Measurements from ENCODE around the gene EIF5A. TPM values are rescaled to one million over a fixed set of nuclear protein-coding genes. Genes with fewer than 3 reads are reported as not detected.

EIF5A gene
- total and polyA plus RNA-seq, 2 donors (not counting 3 experiments of a cell fraction or from before 2014, with no cell fraction given), result 650 to 859 TPM

DNA sequence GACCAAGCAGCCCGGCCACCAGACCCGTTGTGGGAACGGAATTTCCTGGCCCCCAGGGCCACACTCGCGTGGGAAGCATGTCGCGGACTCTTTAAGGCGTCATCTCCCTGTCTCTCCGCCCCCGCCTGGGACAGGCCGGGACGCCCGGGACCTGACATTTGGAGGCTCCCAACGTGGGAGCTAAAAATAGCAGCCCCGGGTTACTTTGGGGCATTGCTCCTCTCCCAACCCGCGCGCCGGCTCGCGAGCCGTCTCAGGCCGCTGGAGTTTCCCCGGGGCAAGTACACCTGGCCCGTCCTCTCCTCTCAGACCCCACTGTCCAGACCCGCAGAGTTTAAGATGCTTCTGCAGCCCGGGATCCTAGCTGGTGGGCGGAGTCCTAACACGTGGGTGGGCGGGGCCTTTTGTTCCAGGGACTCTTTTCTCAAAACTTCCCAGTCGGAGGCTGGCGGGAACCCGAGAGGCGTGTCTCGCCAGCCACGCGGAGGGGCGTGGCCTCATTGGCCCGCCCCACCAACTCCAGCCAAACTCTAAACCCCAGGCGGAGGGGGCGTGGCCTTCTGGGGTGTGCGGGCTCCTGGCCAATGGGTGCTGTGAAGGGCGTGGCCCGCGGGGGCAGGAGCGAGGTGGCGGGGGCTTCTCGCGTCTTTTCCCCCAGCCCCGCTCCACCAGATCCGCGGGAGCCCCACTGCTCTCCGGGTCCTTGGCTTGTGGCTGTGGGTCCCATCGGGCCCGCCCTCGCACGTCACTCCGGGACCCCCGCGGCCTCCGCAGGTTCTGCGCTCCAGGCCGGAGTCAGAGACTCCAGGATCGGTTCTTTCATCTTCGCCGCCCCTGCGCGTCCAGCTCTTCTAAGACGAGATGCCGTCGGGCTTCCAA, 26.1 kb upstream of the EIF5A start, which contains the start of gene SLC2A4:
Gene SLC2A4, plus strand, starts transcription at position 645 of the 879 bp plus-strand sequence. Its CDS starts 217 bp downstream, at position 862.
- no TSS peak for BruUV-seq (replicated peaks)
- ChIA-PET POLR2A (interaction anchor here (1.2 kb wide), 1 partner anchor 48 kb away, joined by 5 read pairs; no protein-coding TSS in a partner anchor), CTCF (interaction anchor here (0.6 to 10.2 kb wide), 17 partner anchors 10 to 280 kb away, joined by 3 to 170 read pairs (median 4); partner anchors contain the start of genes ACADVL, DLG4 and GPS2)
- DNase-seq (ENCODE audit: low read depth, low spot score), result peak; percentile 94
- no peaks in the 10 kb centered on the region for H3K79me2 ChIP-seq (ENCODE audit: control insufficient read depth, insufficient read depth, low read length)
- H3K9ac ChIP-seq (replicated peaks; ENCODE audit: extremely low read depth, insufficient read depth, low read length), result no peak within 1 kb of the TSS
- no peaks in the 10 kb centered on the region for H4K20me1 ChIP-seq (replicated peaks; ENCODE audit: control insufficient read depth, extremely low read depth, insufficient read depth, low read length)
- no peaks in the 10 kb centered on the region for H3K36me3 ChIP-seq (ENCODE audit: control insufficient read depth in 2 of 2, extremely low read depth in 1 of 2, insufficient read depth in 2 of 2, low read length in 2 of 2)
- H3K4me1 ChIP-seq (ENCODE audit: control insufficient read depth, extremely low read depth, insufficient read depth, low read length), result peaks cover 9% of the 10 kb centered on the region
- H3K27me3 ChIP-seq (ENCODE audit: control insufficient read depth in 2 of 2, insufficient read depth in 2 of 2, low read length in 2 of 2), result peaks cover 5 to 7% of the 10 kb centered on the region in 2 experiments
- no peaks in the 10 kb centered on the region for H3K9me3 ChIP-seq (replicated peaks; ENCODE audit: control insufficient read depth, insufficient read depth, low read length)
- peak within 1 kb of the TSS; percentile 62 for H3K4me2 ChIP-seq (ENCODE audit: insufficient read depth, low read length)
- no peak within 1 kb of the TSS for H3K27ac ChIP-seq (ENCODE audit: insufficient read depth, low read depth, low read length)
- intact Hi-C loops (cut with micrococcal nuclease), result loop anchor here (1.0 to 2.0 kb wide), 2 partner anchors 29 to 39 kb away; partner anchors contain the start of genes ELP5 and GABARAP
- H2AFZ ChIP-seq (ENCODE audit: low read depth, low read length), result peak within 1 kb of the TSS; percentile 76
- H3K9me1 ChIP-seq (replicated peaks; ENCODE audit: control insufficient read depth, extremely low read depth, insufficient read depth, low read length), result no peaks in the 10 kb centered on the region
- dilution Hi-C loops (cut with MboI; ENCODE audit: extremely low pct_ligation_motif_present, low sequenced_read_pairs), result no loop called here
- peak within 1 kb of the TSS in 2 of 3 experiments; percentile 28 to 33 for H3K4me3 ChIP-seq (replicated peaks in 1 of 3; ENCODE audit: insufficient read depth in 1 of 3, low read depth in 1 of 3, low read length in 3 of 3)
- TF ChIP-seq, protein P1, sequence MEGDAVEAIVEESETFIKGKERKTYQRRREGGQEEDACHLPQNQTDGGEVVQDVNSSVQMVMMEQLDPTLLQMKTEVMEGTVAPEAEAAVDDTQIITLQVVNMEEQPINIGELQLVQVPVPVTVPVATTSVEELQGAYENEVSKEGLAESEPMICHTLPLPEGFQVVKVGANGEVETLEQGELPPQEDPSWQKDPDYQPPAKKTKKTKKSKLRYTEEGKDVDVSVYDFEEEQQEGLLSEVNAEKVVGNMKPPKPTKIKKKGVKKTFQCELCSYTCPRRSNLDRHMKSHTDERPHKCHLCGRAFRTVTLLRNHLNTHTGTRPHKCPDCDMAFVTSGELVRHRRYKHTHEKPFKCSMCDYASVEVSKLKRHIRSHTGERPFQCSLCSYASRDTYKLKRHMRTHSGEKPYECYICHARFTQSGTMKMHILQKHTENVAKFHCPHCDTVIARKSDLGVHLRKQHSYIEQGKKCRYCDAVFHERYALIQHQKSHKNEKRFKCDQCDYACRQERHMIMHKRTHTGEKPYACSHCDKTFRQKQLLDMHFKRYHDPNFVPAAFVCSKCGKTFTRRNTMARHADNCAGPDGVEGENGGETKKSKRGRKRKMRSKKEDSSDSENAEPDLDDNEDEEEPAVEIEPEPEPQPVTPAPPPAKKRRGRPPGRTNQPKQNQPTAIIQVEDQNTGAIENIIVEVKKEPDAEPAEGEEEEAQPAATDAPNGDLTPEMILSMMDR (IDR thresholded peaks at IDR 0.05; ENCODE audit: extremely low read depth in 1 of 2, insufficient read depth in 1 of 2, low read depth in 1 of 2, low read length in 2 of 2), result no peak
- TF ChIP-seq GATA2 (IDR thresholded peaks at IDR 0.05; ENCODE audit: insufficient read depth, insufficient read length, low read depth, low read length) (no peak), MYC (IDR thresholded peaks at IDR 0.05; ENCODE audit: low read depth, low read length) (no peak), POLR2A (IDR thresholded peaks at IDR 0.05; ENCODE audit: low read depth, low read length) (no peak)
- TF ChIP-seq, protein P2, sequence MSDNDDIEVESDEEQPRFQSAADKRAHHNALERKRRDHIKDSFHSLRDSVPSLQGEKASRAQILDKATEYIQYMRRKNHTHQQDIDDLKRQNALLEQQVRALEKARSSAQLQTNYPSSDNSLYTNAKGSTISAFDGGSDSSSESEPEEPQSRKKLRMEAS (IDR thresholded peaks at IDR 0.05; ENCODE audit: insufficient read depth, insufficient read length), result peak; percentile 85
- FAIRE-seq, result peak; percentile 88

Data from endothelial cell of umbilical vein (primary cell).